Measurements from ENCODE around the gene AP4E1. TPM values are rescaled to one million over a fixed set of nuclear protein-coding genes. Genes with fewer than 3 reads are reported as not detected.
A peak's percentile ranks its signal among the peaks of the same experiment; 100 is the strongest.
"Not testable (repeated sequence)": the region's sequence is repeated elsewhere in the genome, so short reads cannot be mapped to it uniquely, and the experiment has no call there.

The AP4E1 gene
- total RNA-seq, 2 donors from 2014 or later: 6.3 to 9.9 TPM

- peak in 1 of 2 donors; percentile 3 for ATAC-seq
- intact Hi-C loops (cut with DNase I): loop anchor here in 1 of 2 donors (5.0 kb wide), 1 partner anchor 212 kb away; no protein-coding TSS in a partner anchor
Measured at GRCh38 chr15:50884540-50884939, 23.9 kb upstream of the AP4E1 start.

GRCh38 chr15:50886139-50886467 is 22.4 kb upstream of the AP4E1 start:
- intact Hi-C loops (cut with DNase I): no loop called here
- DNase-seq: no peak
- ATAC-seq: no peak

More at GRCh38 chr15:50884540-50884939, 23.9 kb upstream of the AP4E1 start:
- DNase-seq: no peak

GRCh38 chr15:50886611-50887345 is 21.7 kb upstream of the AP4E1 start:
- intact Hi-C loops (cut with DNase I): no loop called here
- no peak for DNase-seq
- ATAC-seq: no peak

- ATAC-seq (no peak), DNase-seq (no peak)
- intact Hi-C loops (cut with DNase I): no loop called here
Measured at GRCh38 chr15:50888054-50888453, 20.4 kb upstream of the AP4E1 start.

- no peak for DNase-seq
- ATAC-seq: no peak
- intact Hi-C loops (cut with DNase I): no loop called here
Measured at GRCh38 chr15:50889589-50889988, 18.9 kb upstream of the AP4E1 start.

- no peak for ATAC-seq
- no peak for DNase-seq
- intact Hi-C loops (cut with DNase I): no loop called here
Measured at GRCh38 chr15:50890751-50891150, 17.7 kb upstream of the AP4E1 start.

- no peak for ATAC-seq
- DNase-seq: no peak
- intact Hi-C loops (cut with DNase I): no loop called here
Measured at GRCh38 chr15:50891159-50891558, 17.3 kb upstream of the AP4E1 start.

- DNase-seq (no peak), ATAC-seq (no peak)
- intact Hi-C loops (cut with DNase I): no loop called here
Measured at GRCh38 chr15:50893976-50894375, 14.5 kb upstream of the AP4E1 start.

- not testable (repeated sequence) for ATAC-seq, DNase-seq
- intact Hi-C loops (cut with DNase I): loop anchor here in 1 of 2 donors (10.0 kb wide), 1 partner anchor 237 kb away; no protein-coding TSS in a partner anchor
Measured at GRCh38 chr15:50901390-50901789, 7.1 kb upstream of the AP4E1 start.

- intact Hi-C loops (cut with DNase I): loop anchor here in 1 of 2 donors (10.0 kb wide), 1 partner anchor 239 kb away; no protein-coding TSS in a partner anchor
- ATAC-seq (no peak), DNase-seq (no peak)
Measured at GRCh38 chr15:50904211-50904610, 4.3 kb upstream of the AP4E1 start.

- intact Hi-C loops (cut with DNase I): loop anchor here in 1 of 2 donors (10.0 kb wide), 1 partner anchor 240 kb away; no protein-coding TSS in a partner anchor
- no peak for ATAC-seq
- no peak for DNase-seq
Measured at GRCh38 chr15:50905055-50905454, 3.4 kb upstream of the AP4E1 start.

GRCh38 chr15:50906954-50907600 is 1.4 kb upstream of the AP4E1 start:
- no peak for ATAC-seq
- no peak for DNase-seq
- intact Hi-C loops (cut with DNase I): loop anchor here in 1 of 2 donors (10.0 kb wide), 1 partner anchor 242 kb away; no protein-coding TSS in a partner anchor

GRCh38 chr15:50907601-50908208 is 778 bp upstream of the AP4E1 start:
- DNase-seq (no peak), ATAC-seq (peak; percentile 61 to 62)
- intact Hi-C loops (cut with DNase I): loop anchor here in 1 of 2 donors (10.0 kb wide), 1 partner anchor 243 kb away; no protein-coding TSS in a partner anchor

GRCh38 chr15:50909010-50909317 is 481 bp downstream of the AP4E1 start:
- intact Hi-C loops (cut with DNase I): loop anchor here in 1 of 2 donors (10.0 kb wide), 1 partner anchor 244 kb away; no protein-coding TSS in a partner anchor
- ATAC-seq (no peak), DNase-seq (no peak)

GRCh38 chr15:50910426-50910795 is 1.9 kb downstream of the AP4E1 start:
- DNase-seq; intact Hi-C loops (cut with DNase I): not testable (repeated sequence)
- peak in 1 of 2 donors; percentile 46 for ATAC-seq

- ATAC-seq: peak in 1 of 2 donors; percentile 16
- intact Hi-C loops (cut with DNase I): no loop called here
- DNase-seq: no peak
Measured at GRCh38 chr15:50911001-50911400, 2.5 kb downstream of the AP4E1 start.

- DNase-seq (no peak), ATAC-seq (no peak)
- intact Hi-C loops (cut with DNase I): no loop called here
Measured at GRCh38 chr15:50911621-50912020, 3.1 kb downstream of the AP4E1 start.

- no peak for ATAC-seq
- intact Hi-C loops (cut with DNase I): no loop called here
- DNase-seq: no peak
Measured at GRCh38 chr15:50916400-50916799, 7.9 kb downstream of the AP4E1 start.

GRCh38 chr15:50919359-50919758 is 10.9 kb downstream of the AP4E1 start:
- DNase-seq; intact Hi-C loops (cut with DNase I); ATAC-seq: not testable (repeated sequence)

- DNase-seq (no peak), ATAC-seq (no peak)
- intact Hi-C loops (cut with DNase I): no loop called here
Measured at GRCh38 chr15:50925281-50925680, 16.8 kb downstream of the AP4E1 start.

Measured in left cardiac atrium (tissue), 4 donors.